Measurements from ENCODE around the gene HDAC4.
A peak's percentile ranks its signal among the peaks of the same experiment; 100 is the strongest.

Gene HDAC4

GRCh38 chr2:239249048-239249447 lies 151.8 kb downstream of the HDAC4 start:
- DNase-seq, result no peak

- DNase-seq, result no peak
Observed at GRCh38 chr2:239247401-239248245, 153.2 kb downstream of the HDAC4 start.

- DNase-seq, result no peak
Observed at GRCh38 chr2:239246723-239247122, 154.1 kb downstream of the HDAC4 start.

GRCh38 chr2:239245872-239246721 lies 154.7 kb downstream of the HDAC4 start:
- no peak for DNase-seq

GRCh38 chr2:239245107-239245506 lies 155.7 kb downstream of the HDAC4 start:
- DNase-seq, result no peak

- DNase-seq, result no peak
Observed at GRCh38 chr2:239244625-239245024, 156.2 kb downstream of the HDAC4 start.

- DNase-seq, result peak; percentile 79
Observed at GRCh38 chr2:239241431-239241960, 159.3 kb downstream of the HDAC4 start.

- DNase-seq, result peak; percentile 54
Observed at GRCh38 chr2:239240414-239240881, 160.4 kb downstream of the HDAC4 start.

- DNase-seq, result no peak
Observed at GRCh38 chr2:239239607-239240413, 161.0 kb downstream of the HDAC4 start.

- no peak for DNase-seq
Observed at GRCh38 chr2:239238839-239239606, 161.8 kb downstream of the HDAC4 start.

- no peak for DNase-seq
Observed at GRCh38 chr2:239238381-239238780, 162.4 kb downstream of the HDAC4 start.

- peak; percentile 78 for DNase-seq
Observed at GRCh38 chr2:239236808-239237205, 164.0 kb downstream of the HDAC4 start.

GRCh38 chr2:239236043-239236807 lies 164.6 kb downstream of the HDAC4 start:
- peak; percentile 33 for DNase-seq

GRCh38 chr2:239235311-239235710 lies 165.5 kb downstream of the HDAC4 start:
- DNase-seq, result no peak

GRCh38 chr2:239234191-239235175 lies 166.3 kb downstream of the HDAC4 start:
- DNase-seq, result no peak

GRCh38 chr2:239233576-239233975 lies 167.2 kb downstream of the HDAC4 start:
- DNase-seq, result no peak

GRCh38 chr2:239232195-239232578 lies 168.6 kb downstream of the HDAC4 start:
- DNase-seq, result no peak

- no peak for DNase-seq
Observed at GRCh38 chr2:239231231-239232194, 169.3 kb downstream of the HDAC4 start.
